K562 (cell line): ENCODE results near the gene ABCC12. TPM values are rescaled to one million over a fixed set of nuclear protein-coding genes. Genes with fewer than 3 reads are reported as not detected.

ENCODE experiments used
- ATAC-seq: fragments of 200-7000 bp; cut with Tn5 transposase; 3 replicates; pipeline ENCODE4 v1.9.1; 2020; ENCODE audit warnings: moderate library complexity
- BruUV-seq: library from RNA; stranded (reverse); fragments of 400-500 nt; replicated peaks from 2 replicates; lab custom pipeline; 2021; lab: Mats Ljungman, UMichigan
- CTCF ChIA-PET: fragments of 300-600 bp; formaldehyde crosslinking; extraction: SDS; loops from one replicate; lab custom pipeline; 2021; ENCODE audit warnings: low intra/inter-chr PET ratio; lab: Yijun Ruan, JAX
- POLR2A ChIA-PET: fragments of 300-600, 350-650 bp; sonication (Branson Sonifier 250); formaldehyde crosslinking; extraction: SDS; loops from one replicate; lab custom pipeline; 2021; ENCODE audit warnings: antibody characterized with exemption, inconsistent platforms; lab: Yijun Ruan, JAX
- DNase-seq, 4 experiments: peaks; one replicate each; pipeline versions ENCODE4 v3.0.0 to v3.0.0-alpha.2; 2011 to 2018; ENCODE audit warnings: low spot score in 3 of 4, mixed read lengths in 3 of 4; ENCODE audit errors: extremely low read depth in 1 of 4
- FAIRE-seq: peaks from 2 replicates; lab custom pipeline; 2011; peaks lifted over from hg19 to GRCh38; lab: Jason Lieb, UNC
- H2AFZ ChIP-seq: 2 replicates; pipeline ENCODE4 v1.6.0; 2011; ENCODE audit warnings: low read depth, low read length, control low read depth, inconsistent platforms
- H3K27ac ChIP-seq: fragments of 200-600 bp; 3 replicates; pipeline ENCODE4 v1.8.0; 2011; ENCODE audit warnings: low read depth, mild to moderate bottlenecking, control low read depth, inconsistent platforms, low read length, moderate library complexity, mixed read lengths; ENCODE audit errors: extremely low read depth
- H3K27me3 ChIP-seq, 2 experiments: fragments of 300-600 bp in 1 of 2; 2 replicates in 1 of 2; 3 replicates in 1 of 2; pipeline versions ENCODE4 v1.6.0 to v1.8.0; 2011; ENCODE audit warnings: inconsistent platforms in 2 of 2, low read length in 2 of 2, mild to moderate bottlenecking in 1 of 2, mixed read lengths in 1 of 2, moderate library complexity in 1 of 2; ENCODE audit not compliant: control insufficient read depth in 2 of 2, insufficient read depth in 2 of 2
- H3K36me3 ChIP-seq: fragments of 300-600 bp; 3 replicates; pipeline ENCODE4 v1.8.0; 2011; ENCODE audit warnings: mild to moderate bottlenecking, low read length, inconsistent platforms; ENCODE audit not compliant: control insufficient read depth, insufficient read depth
- H3K4me1 ChIP-seq, 2 experiments: fragments of 200-600 bp in 1 of 2; replicated peaks in 1 of 2; 2 replicates in 1 of 2; 3 replicates in 1 of 2; pipeline versions ENCODE4 v1.5.1 to v1.8.0; 2011; ENCODE audit warnings: inconsistent platforms in 2 of 2, low read length in 2 of 2, mild to moderate bottlenecking in 1 of 2, mixed read lengths in 1 of 2, moderate library complexity in 1 of 2; ENCODE audit not compliant: control insufficient read depth in 2 of 2, insufficient read depth in 2 of 2
- H3K4me2 ChIP-seq: 2 replicates; pipeline ENCODE4 v1.6.1; 2011; ENCODE audit warnings: low read length, control low read depth, inconsistent platforms, mixed read lengths; ENCODE audit not compliant: insufficient read depth
- H3K4me3 ChIP-seq: fragments of 200-600 bp; sonication (generic), shearing (Covaris generic); 2 replicates; pipeline ENCODE4 v1.5.1; 2016; ENCODE audit warnings: control low read depth, inconsistent platforms
- H3K79me2 ChIP-seq: fragments of 200-600 bp; 3 replicates; pipeline ENCODE4 v1.8.0; 2011; ENCODE audit warnings: low read length, inconsistent platforms; ENCODE audit not compliant: control insufficient read depth, insufficient read depth
- H3K9ac ChIP-seq, 2 experiments: 2 replicates each; pipeline versions ENCODE4 v1.6.0 to v1.6.1; 2011; ENCODE audit warnings: low read depth in 2 of 2, low read length in 2 of 2, control low read depth in 1 of 2, inconsistent platforms in 1 of 2, mild to moderate bottlenecking in 1 of 2, mixed read lengths in 1 of 2; ENCODE audit not compliant: insufficient read depth in 1 of 2
- H3K9me1 ChIP-seq: one replicate; pipeline ENCODE4 v1.6.0; 2011; ENCODE audit warnings: inconsistent platforms, mild to moderate bottlenecking, low read length, moderate library complexity; ENCODE audit not compliant: control insufficient read depth, insufficient read depth
- H3K9me3 ChIP-seq: replicated peaks from 2 replicates; pipeline ENCODE4 v1.5.1; 2011; ENCODE audit warnings: low read depth, low read length, inconsistent platforms; ENCODE audit not compliant: control insufficient read depth, insufficient read depth
- H4K20me1 ChIP-seq: replicated peaks from 2 replicates; pipeline ENCODE4 v1.6.1; 2011; ENCODE audit warnings: low read length, inconsistent platforms, mixed read lengths; ENCODE audit not compliant: control insufficient read depth, insufficient read depth
- ASH1L ChIP-seq: fragments of 450-650 bp; IDR thresholded peaks from 2 replicates; pipeline ENCODE4 v1.6.1; 2018; ENCODE audit warnings: borderline replicate concordance, mild to moderate bottlenecking, low read depth; ENCODE audit not compliant: partially characterized antibody
- ATF3 ChIP-seq, 2 experiments: fragments of 450-650 bp in 1 of 2; sonication (generic) in 1 of 2; formaldehyde crosslinking in 1 of 2; IDR thresholded peaks in 1 of 2; conservative IDR thresholded peaks in 1 of 2; 2 replicates each; pipeline versions ENCODE4 v1.6.1 to v1.8.1; 2016 to 2023; ENCODE audit warnings: mild to moderate bottlenecking in 2 of 2, moderate library complexity in 2 of 2, inconsistent platforms in 1 of 2, missing genetic modification reagents in 1 of 2
- KLF1 ChIP-seq: fragments of 450-650 bp; IDR thresholded peaks from 2 replicates; pipeline ENCODE4 v1.6.1; 2016; ENCODE audit warnings: missing genetic modification characterization, missing compliant biosample characterization
- MYC ChIP-seq, 2 experiments: fragments of 250-450 bp in 1 of 2; sonication (Bioruptor Pico) in 1 of 2; IDR thresholded peaks; 2 replicates each; pipeline versions ENCODE4 v1.5.1 to v1.6.1; 2012 to 2021; ENCODE audit warnings: low read depth in 2 of 2, borderline replicate concordance in 1 of 2, improper control_type of control experiment in 1 of 2, low read length in 1 of 2, mild to moderate bottlenecking in 1 of 2, moderate library complexity in 1 of 2
- RBM22 ChIP-seq: fragments of 200-400 bp; formaldehyde crosslinking; IDR thresholded peaks from 2 replicates; pipeline ENCODE4 v1.6.1; 2018; ENCODE audit warnings: low read length, low read depth; ENCODE audit not compliant: poor library complexity, severe bottlenecking
- SMARCB1 ChIP-seq: IDR thresholded peaks from 2 replicates; pipeline ENCODE4 v1.6.1; 2011; ENCODE audit warnings: improper control_type of control experiment, low read depth; ENCODE audit not compliant: insufficient read length
- SREBF1 ChIP-seq: fragments of 150-350 bp; IDR thresholded peaks from 2 replicates; pipeline ENCODE4 v1.6.1; 2014; ENCODE audit warnings: antibody characterized with exemption, low read depth, low read length, borderline replicate concordance
- USF1 ChIP-seq: sonication (generic); formaldehyde crosslinking; IDR thresholded peaks from 2 replicates; pipeline ENCODE4 v1.9.0; 2022; ENCODE audit warnings: mild to moderate bottlenecking, missing genetic modification reagents
- ZNF124 ChIP-seq: sonication (generic); formaldehyde crosslinking; IDR thresholded peaks from 2 replicates; pipeline ENCODE4 v1.8.1; 2022; ENCODE audit warnings: missing genetic modification reagents
- ZNF263 ChIP-seq: sonication (generic); formaldehyde crosslinking; IDR thresholded peaks from 2 replicates; pipeline ENCODE4 v1.8.0; 2022; ENCODE audit warnings: mild to moderate bottlenecking, missing genetic modification reagents, borderline replicate concordance
- ZNF311 ChIP-seq: fragments of 250-450 bp; sonication (Bioruptor Pico); IDR thresholded peaks from 2 replicates; pipeline ENCODE4 v1.4.0; 2020; ENCODE audit warnings: mild to moderate bottlenecking, moderate library complexity
- ZNF398 ChIP-seq: fragments of 250-450 bp; sonication (Bioruptor Pico); IDR thresholded peaks from 2 replicates; pipeline ENCODE4 v1.8.0; 2021; ENCODE audit warnings: moderate library complexity, mild to moderate bottlenecking, inconsistent platforms
- WGBS: fragments of 100-300 bp; shearing (Covaris generic); methylation state at CpG from one replicate; pipeline ENCODE4 v1.1.6; 2016; ENCODE audit warnings: low coverage, mixed read lengths; ENCODE audit not compliant: insufficient coverage; ENCODE audit errors: missing lambda C conversion rate; 5-methylcytosine and 5-hydroxymethylcytosine counted together
- in situ Hi-C: fragments of 300-500 bp; cut with MboI; formaldehyde crosslinking; loops from 4 replicates; pipeline ENCODE4 v1.15.0; 2018; ENCODE audit warnings: inconsistent platforms, mixed read lengths
- intact Hi-C: fragments of 100-400 bp; cut with micrococcal nuclease; formaldehyde crosslinking; loops from 2 replicates; pipeline ENCODE4 v1.14.2; 2022
- polyA plus RNA-seq, 8 experiments: library from polyadenylated mRNA; depleted of rRNA in 4 of 8; stranded (reverse) in 5 of 8; unstranded in 3 of 8; fragments of >200 nt; fragmentation: Nextera tagmentation in 2 of 8; fragmentation: Illumina TruSeq in 1 of 8; extraction: Ambion mirVana in 2 of 8; extraction: Trizol in 1 of 8; gene quantifications; 2 replicates each; pipeline versions ENCODE4 v1.2.1 to v1.2.3, GENCODE V29; 2011 to 2014; ENCODE audit warnings: inconsistent platforms in 1 of 8, missing spikeins in 1 of 8
- total RNA-seq, 7 experiments: library from RNA; depleted of rRNA in 6 of 7; stranded (reverse); fragments of >200 nt in 6 of 7; fragmentation: Illumina TruSeq in 2 of 7; extraction: Trizol in 2 of 7; gene quantifications; 2 replicates each; pipeline versions ENCODE4 v1.2.1 to v1.2.3, GENCODE V29; 2011 to 2021; ENCODE audit warnings: low replicate concordance in 1 of 7

The ABCC12 gene
- total and polyA plus RNA-seq, 9 of the 15 experiments (the other 6 are each of a cell fraction or from before 2014, with no cell fraction given), result not detected

GRCh38 chr16:48136547-48137360 is 19.0 kb downstream of the ABCC12 start (continued):
- TF ChIP-seq ATF3 (IDR thresholded peaks at IDR 0.05) (0 out of 2 replicates have a peak, but pooled peaks have one; percentile 22), ATF3 (CRISPR knock-in tag; conservative IDR thresholded peaks at IDR 0.05) (no peak)
- TF ChIP-seq, all 486 proteins: peak for 3

GRCh38 chr16:48133455-48134211 is 22.2 kb downstream of the ABCC12 start:
- H3K27me3 ChIP-seq, result peaks cover 0 to 25% of the 10 kb centered on the region in 2 experiments; a peak in 2 of 5 replicates
- in situ Hi-C loops, result no loop called here
- H4K20me1 ChIP-seq, result no peaks in the 10 kb centered on the region; the same call in 1 of the 2 replicates
- POLR2A ChIA-PET, result no interaction called here
- H3K9me1 ChIP-seq, result no peaks in the 10 kb centered on the region
- ATAC-seq (no peak), DNase-seq (no peak), FAIRE-seq (no peak)
- H3K79me2 ChIP-seq, result no peaks in the 10 kb centered on the region
- H3K4me1 ChIP-seq, result no peaks in the 10 kb centered on the region
- BruUV-seq, result no TSS peak
- H2AFZ ChIP-seq, result no peak overlapping the region
- H3K4me2 ChIP-seq, result no peak overlapping the region
- no peaks in the 10 kb centered on the region for H3K9me3 ChIP-seq
- no peak overlapping the region for H3K9ac ChIP-seq
- intact Hi-C loops, result no loop called here
- H3K4me3 ChIP-seq, result no peak overlapping the region
- WGBS, result 1% methylated on average over 18 of the region's 18 CpGs
- no peaks in the 10 kb centered on the region for H3K36me3 ChIP-seq
- H3K27ac ChIP-seq, result no peak overlapping the region
- CTCF ChIA-PET, result no interaction called here
- TF ChIP-seq ZNF124 (CRISPR knock-in tag) (no peak), ZNF263 (CRISPR knock-in tag) (no peak), SREBF1 (no peak), MYC (IDR thresholded peaks at IDR 0.05; ENCODE audit: low read depth, low read length) (no peak), MYC (CRISPR knock-in tag; IDR thresholded peaks at IDR 0.05; ENCODE audit: borderline replicate concordance, low read depth) (no peak), RBM22 (no peak), KLF1 (tag) (no peak), ZNF398 (CRISPR knock-in tag) (no peak), ASH1L (no peak), ZNF311 (CRISPR knock-in tag) (no peak), SMARCB1 (no peak), USF1 (CRISPR knock-in tag) (no peak)
